HepG2 (cell line): Measurements from ENCODE around the gene HORMAD2. TPM values are rescaled to one million over a fixed set of nuclear protein-coding genes. Genes with fewer than 3 reads are reported as not detected.
A peak's percentile ranks its signal among the peaks of the same experiment; 100 is the strongest.

Source experiments
- ATAC-seq: fragments of 200-7000 bp; cut with Tn5 transposase; 3 replicates; pipeline ENCODE4 v1.9.1; 2020; ENCODE audit warnings: mild to moderate bottlenecking, moderate library complexity
- BruUV-seq: library from RNA; stranded (reverse); fragments of 400-500 nt; replicated peaks from 2 replicates; lab custom pipeline; 2021; lab: Mats Ljungman, UMichigan
- CTCF ChIA-PET: fragments of 300-600 bp; formaldehyde crosslinking; extraction: SDS; loops from one replicate; lab custom pipeline; 2021; ENCODE audit warnings: low total read pairs, inconsistent platforms, low intra/inter-chr PET ratio; lab: Yijun Ruan, JAX
- POLR2A ChIA-PET: fragments of 350-600 bp; sonication (Branson Sonifier 250); formaldehyde crosslinking; loops from one replicate; lab custom pipeline; 2020; ENCODE audit warnings: antibody characterized with exemption, inconsistent platforms; lab: Yijun Ruan, JAX
- DNase-seq: peaks from one replicate; pipeline ENCODE4 v3.0.0-alpha.2; 2015; ENCODE audit warnings: low spot score
- FAIRE-seq: peaks from 3 replicates; lab custom pipeline; 2011; peaks lifted over from hg19 to GRCh38; lab: Jason Lieb, UNC
- H2AFZ ChIP-seq: one replicate; pipeline ENCODE4 v1.6.1; 2011; ENCODE audit warnings: low read length, inconsistent platforms
- H3K27ac ChIP-seq: fragments of 300-600 bp; 3 replicates; pipeline ENCODE4 v1.8.0; 2011; ENCODE audit warnings: mixed run types, mild to moderate bottlenecking, mixed read lengths, low read length, inconsistent platforms; ENCODE audit not compliant: insufficient read depth; ENCODE audit errors: extremely low read length
- H3K27me3 ChIP-seq, 2 experiments: fragments of 200-600 bp in 1 of 2; 2 replicates in 1 of 2; 3 replicates in 1 of 2; pipeline versions ENCODE4 v1.6.0 to v1.8.0; 2011; ENCODE audit warnings: low read length in 2 of 2, mild to moderate bottlenecking in 2 of 2, moderate library complexity in 2 of 2, inconsistent platforms in 1 of 2; ENCODE audit not compliant: insufficient read depth in 2 of 2, control insufficient read depth in 1 of 2
- H3K36me3 ChIP-seq, 2 experiments: fragments of 200-600 bp in 1 of 2; replicated peaks in 1 of 2; 2 replicates in 1 of 2; 3 replicates in 1 of 2; pipeline versions ENCODE4 v1.5.1 to v1.8.0; 2011; ENCODE audit warnings: low read length in 2 of 2, inconsistent platforms in 1 of 2; ENCODE audit not compliant: insufficient read depth in 2 of 2, control insufficient read depth in 1 of 2
- H3K4me1 ChIP-seq: 2 replicates; pipeline ENCODE4 v1.5.1; 2012; ENCODE audit warnings: low read length, inconsistent platforms; ENCODE audit not compliant: insufficient read depth
- H3K4me2 ChIP-seq: 2 replicates; pipeline ENCODE4 v1.6.0; 2011; ENCODE audit warnings: low read depth, low read length, inconsistent platforms
- H3K4me3 ChIP-seq, 3 experiments: fragments of 200-600 bp in 1 of 3; sonication (generic), shearing (Covaris generic) in 1 of 3; replicated peaks in 1 of 3; 2 replicates each; pipeline ENCODE4 v1.5.1; 2011 to 2016; ENCODE audit warnings: low read length in 3 of 3, inconsistent platforms in 2 of 3, low read depth in 2 of 3, mild to moderate bottlenecking in 2 of 3, control low read depth in 1 of 3, mixed read lengths in 1 of 3; ENCODE audit not compliant: insufficient read depth in 1 of 3
- H3K79me2 ChIP-seq: one replicate; pipeline ENCODE4 v1.6.1; 2011; ENCODE audit warnings: low read length, inconsistent platforms; ENCODE audit not compliant: insufficient read depth
- H3K9ac ChIP-seq: 2 replicates; pipeline ENCODE4 v1.6.0; 2011; ENCODE audit warnings: mild to moderate bottlenecking, low read depth, low read length, inconsistent platforms; ENCODE audit not compliant: insufficient read depth
- H3K9me3 ChIP-seq: 2 replicates; pipeline ENCODE4 v1.5.1; 2012; ENCODE audit warnings: mild to moderate bottlenecking, low read length
- H4K20me1 ChIP-seq: 2 replicates; pipeline ENCODE4 v1.6.0; 2011; ENCODE audit warnings: inconsistent platforms, mild to moderate bottlenecking, low read length, moderate library complexity; ENCODE audit not compliant: insufficient read depth
- FOXJ3 ChIP-seq: sonication (generic); formaldehyde crosslinking; IDR thresholded peaks from 2 replicates; pipeline ENCODE4 v1.4.0; 2020; ENCODE audit warnings: missing genetic modification reagents, mild to moderate bottlenecking, borderline replicate concordance
- HNRNPLL ChIP-seq: fragments of 200-400 bp; formaldehyde crosslinking; IDR thresholded peaks from 2 replicates; pipeline ENCODE4 v1.6.1; 2017; ENCODE audit warnings: mild to moderate bottlenecking, low read depth, low read length; ENCODE audit not compliant: poor library complexity, severe bottlenecking
- MTF2 ChIP-seq: sonication (generic); formaldehyde crosslinking; IDR thresholded peaks from 2 replicates; pipeline ENCODE4 v1.5.0; 2020; ENCODE audit warnings: missing genetic modification reagents, borderline replicate concordance
- NCOA2 ChIP-seq: sonication (generic); formaldehyde crosslinking; IDR thresholded peaks from 2 replicates; pipeline ENCODE4 v1.8.0; 2022; ENCODE audit warnings: inconsistent platforms
- NFRKB ChIP-seq: fragments of 450-650 bp; IDR thresholded peaks from 2 replicates; pipeline ENCODE4 v1.6.1; 2017
- POLR2A ChIP-seq, 2 experiments: IDR thresholded peaks; 2 replicates each; pipeline ENCODE4 v1.6.1; 2011; ENCODE audit warnings: low read depth in 2 of 2, low read length in 2 of 2, mild to moderate bottlenecking in 1 of 2, moderate library complexity in 1 of 2; ENCODE audit not compliant: insufficient read depth in 1 of 2
- REPIN1 ChIP-seq: sonication (generic); formaldehyde crosslinking; IDR thresholded peaks from 2 replicates; pipeline ENCODE4 v1.8.0; 2022; ENCODE audit warnings: missing genetic modification reagents, low read depth, mild to moderate bottlenecking, borderline replicate concordance
- RFX3 ChIP-seq: IDR thresholded peaks from 2 replicates; pipeline ENCODE4 v1.6.1; 2016; ENCODE audit warnings: missing biosample characterization, missing genetic modification reagents
- ZKSCAN8 ChIP-seq: IDR thresholded peaks from 2 replicates; pipeline ENCODE4 v1.6.1; 2016; ENCODE audit warnings: borderline replicate concordance, missing genetic modification reagents, missing compliant biosample characterization
- ZNF251 ChIP-seq: sonication (generic); formaldehyde crosslinking; IDR thresholded peaks from 2 replicates; pipeline ENCODE4 v1.9.0; 2021; ENCODE audit warnings: mild to moderate bottlenecking, missing genetic modification reagents
- ZNF329 ChIP-seq: sonication (generic); formaldehyde crosslinking; IDR thresholded peaks from 2 replicates; pipeline ENCODE4 v1.9.0; 2021; ENCODE audit warnings: low read depth, mild to moderate bottlenecking, missing genetic modification reagents
- ZNF629 ChIP-seq: sonication (generic); formaldehyde crosslinking; conservative IDR thresholded peaks from 2 replicates; pipeline ENCODE4 v1.5.0; 2020; ENCODE audit warnings: missing genetic modification reagents
- ZNF652 ChIP-seq: IDR thresholded peaks from 2 replicates; pipeline ENCODE4 v1.6.1; 2016; ENCODE audit warnings: low read depth, borderline replicate concordance
- ZNF777 ChIP-seq: sonication (generic); formaldehyde crosslinking; IDR thresholded peaks from 2 replicates; pipeline ENCODE4 v1.4.0; 2020; ENCODE audit warnings: missing genetic modification reagents
- WGBS: methylation state at CpG from one replicate; pipeline ENCODE4 v1.1.6; 2017; ENCODE audit warnings: low lambda C conversion rate; 5-methylcytosine and 5-hydroxymethylcytosine counted together
- in situ Hi-C: cut with HindIII; loops from 2 replicates; pipeline ENCODE4 v1.10.0; 2017; ENCODE audit warnings: low pct_unique_long_range_greater_than_20kb; ENCODE audit not compliant: extremely low pct_ligation_motif_present
- intact Hi-C: fragments of 100-400 bp; cut with micrococcal nuclease; formaldehyde crosslinking; loops from one replicate; pipeline ENCODE4 v1.10.0; 2022; ENCODE audit not compliant: unreplicated experiment
- polyA plus RNA-seq, 8 experiments: library from polyadenylated mRNA; depleted of rRNA in 3 of 8; stranded (reverse) in 7 of 8; unstranded in 1 of 8; fragments of >200 nt; fragmentation: Illumina TruSeq in 4 of 8; extraction: Trizol in 4 of 8; gene quantifications; 2 replicates each; pipeline versions ENCODE4 v1.2.1 to v1.2.3, GENCODE V29; 2011 to 2016; ENCODE audit warnings: low read depth in 4 of 8, missing spikeins in 1 of 8, mixed read lengths in 1 of 8; ENCODE audit not compliant: insufficient read depth in 1 of 8
- total RNA-seq, 5 experiments: library from RNA; depleted of rRNA; stranded (reverse); fragments of >200 nt; fragmentation: Illumina TruSeq; extraction: Trizol; gene quantifications; 2 replicates each; pipeline ENCODE4 v1.2.3, GENCODE V29; 2016; ENCODE audit warnings: low read depth in 1 of 5
- TF ChIP-seq, protein P1 (sequence below): sonication (generic); formaldehyde crosslinking; IDR thresholded peaks from 2 replicates; pipeline ENCODE4; 2020; ENCODE audit warnings: missing genetic modification reagents, mild to moderate bottlenecking, borderline replicate concordance
- TF ChIP-seq, protein P2 (sequence below): sonication (generic); formaldehyde crosslinking; IDR thresholded peaks from 2 replicates; pipeline ENCODE4 v1.9.0; 2022; ENCODE audit warnings: missing genetic modification reagents, mild to moderate bottlenecking, borderline replicate concordance

HORMAD2 gene
- total and polyA plus RNA-seq, 2 of the 13 experiments (the other 11 are each of a cell fraction or from before 2014, with no cell fraction given), result not detected

DNA sequence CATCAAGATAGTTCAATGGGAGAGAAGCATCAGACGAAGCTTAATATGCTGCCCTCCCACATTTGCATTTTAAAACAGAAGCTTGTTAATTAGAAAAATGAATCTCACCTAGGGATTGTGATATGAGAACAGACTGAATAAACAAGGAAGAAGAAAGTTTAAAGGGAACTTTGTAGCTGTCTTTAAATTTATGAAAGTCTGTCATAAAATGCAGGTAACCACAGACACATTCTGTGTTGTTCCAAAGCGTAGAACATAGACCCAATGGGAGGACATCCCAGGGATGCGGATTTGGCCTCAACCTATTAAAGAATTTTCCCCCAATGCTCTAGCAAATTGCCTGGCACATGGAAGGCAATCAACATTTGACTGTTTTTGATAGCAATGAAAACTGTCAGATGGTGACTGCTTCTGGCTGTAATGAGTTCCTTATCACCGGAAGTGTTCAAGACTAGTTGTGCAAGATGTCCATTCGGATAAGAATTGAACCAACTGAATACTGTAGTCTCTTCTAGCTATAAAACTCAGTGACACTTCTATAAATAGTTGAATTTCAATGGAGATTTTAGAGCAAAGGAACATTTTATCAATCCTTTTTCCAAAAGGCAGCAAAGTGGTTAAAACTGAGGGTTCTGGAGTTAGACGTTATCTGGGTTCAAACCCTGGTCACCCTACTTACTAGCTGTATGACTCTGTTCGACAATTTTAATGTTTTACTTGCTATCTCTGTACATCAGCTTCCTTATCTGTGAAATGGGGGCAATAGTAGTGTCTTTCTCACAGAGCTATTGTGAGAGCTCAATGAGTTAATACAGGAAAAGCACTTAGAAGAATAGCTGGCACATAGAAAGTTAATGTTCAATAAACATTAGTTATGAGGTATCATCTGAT lies 101.4 kb downstream of the HORMAD2 start:
- no peaks in the 10 kb centered on the region for H3K36me3 ChIP-seq
- no peaks in the 10 kb centered on the region; a peak in 1 of 5 replicates for H3K27me3 ChIP-seq
- peaks cover 40% of the 10 kb centered on the region for H3K4me1 ChIP-seq
- no peaks in the 10 kb centered on the region for H4K20me1 ChIP-seq
- no peaks in the 10 kb centered on the region for H3K9me3 ChIP-seq
- ATAC-seq (no peak), FAIRE-seq (no peak), DNase-seq (no peak)
- ChIA-PET CTCF (no interaction called here), POLR2A (interaction anchor here (1.3 kb wide), 1 partner anchor 14 kb away, joined by 4 read pairs; no protein-coding TSS in a partner anchor)
- no peak overlapping the region for H3K4me3 ChIP-seq
- H3K4me2 ChIP-seq, result no peak overlapping the region
- intact Hi-C loops, result no loop called here
- H3K79me2 ChIP-seq, result no peaks in the 10 kb centered on the region
- TF ChIP-seq REPIN1 (CRISPR knock-in tag) (no peak), POLR2A (IDR thresholded peaks at IDR 0.05; ENCODE audit: insufficient read depth in 1 of 2, low read depth in 2 of 2, low read length in 2 of 2) (no peak), FOXJ3 (CRISPR knock-in tag) (no peak), ZNF251 (CRISPR knock-in tag) (no peak), ZKSCAN8 (CRISPR knock-in tag) (no peak; the same call in 1 of the 2 replicates), RFX3 (CRISPR knock-in tag) (no peak), NFRKB (no peak), HNRNPLL (no peak), NCOA2 (CRISPR knock-in tag) (no peak), ZNF329 (CRISPR knock-in tag) (no peak), ZNF652 (CRISPR knock-in tag) (peak; percentile 56; the same call in 1 of the 2 replicates), MTF2 (no peak), ZNF629 (CRISPR knock-in tag) (peak; percentile 78), ZNF777 (CRISPR knock-in tag) (no peak)
- TF ChIP-seq, protein P1, sequence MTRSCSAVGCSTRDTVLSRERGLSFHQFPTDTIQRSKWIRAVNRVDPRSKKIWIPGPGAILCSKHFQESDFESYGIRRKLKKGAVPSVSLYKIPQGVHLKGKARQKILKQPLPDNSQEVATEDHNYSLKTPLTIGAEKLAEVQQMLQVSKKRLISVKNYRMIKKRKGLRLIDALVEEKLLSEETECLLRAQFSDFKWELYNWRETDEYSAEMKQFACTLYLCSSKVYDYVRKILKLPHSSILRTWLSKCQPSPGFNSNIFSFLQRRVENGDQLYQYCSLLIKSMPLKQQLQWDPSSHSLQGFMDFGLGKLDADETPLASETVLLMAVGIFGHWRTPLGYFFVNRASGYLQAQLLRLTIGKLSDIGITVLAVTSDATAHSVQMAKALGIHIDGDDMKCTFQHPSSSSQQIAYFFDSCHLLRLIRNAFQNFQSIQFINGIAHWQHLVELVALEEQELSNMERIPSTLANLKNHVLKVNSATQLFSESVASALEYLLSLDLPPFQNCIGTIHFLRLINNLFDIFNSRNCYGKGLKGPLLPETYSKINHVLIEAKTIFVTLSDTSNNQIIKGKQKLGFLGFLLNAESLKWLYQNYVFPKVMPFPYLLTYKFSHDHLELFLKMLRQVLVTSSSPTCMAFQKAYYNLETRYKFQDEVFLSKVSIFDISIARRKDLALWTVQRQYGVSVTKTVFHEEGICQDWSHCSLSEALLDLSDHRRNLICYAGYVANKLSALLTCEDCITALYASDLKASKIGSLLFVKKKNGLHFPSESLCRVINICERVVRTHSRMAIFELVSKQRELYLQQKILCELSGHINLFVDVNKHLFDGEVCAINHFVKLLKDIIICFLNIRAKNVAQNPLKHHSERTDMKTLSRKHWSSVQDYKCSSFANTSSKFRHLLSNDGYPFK, result no peak
- TF ChIP-seq, protein P2, sequence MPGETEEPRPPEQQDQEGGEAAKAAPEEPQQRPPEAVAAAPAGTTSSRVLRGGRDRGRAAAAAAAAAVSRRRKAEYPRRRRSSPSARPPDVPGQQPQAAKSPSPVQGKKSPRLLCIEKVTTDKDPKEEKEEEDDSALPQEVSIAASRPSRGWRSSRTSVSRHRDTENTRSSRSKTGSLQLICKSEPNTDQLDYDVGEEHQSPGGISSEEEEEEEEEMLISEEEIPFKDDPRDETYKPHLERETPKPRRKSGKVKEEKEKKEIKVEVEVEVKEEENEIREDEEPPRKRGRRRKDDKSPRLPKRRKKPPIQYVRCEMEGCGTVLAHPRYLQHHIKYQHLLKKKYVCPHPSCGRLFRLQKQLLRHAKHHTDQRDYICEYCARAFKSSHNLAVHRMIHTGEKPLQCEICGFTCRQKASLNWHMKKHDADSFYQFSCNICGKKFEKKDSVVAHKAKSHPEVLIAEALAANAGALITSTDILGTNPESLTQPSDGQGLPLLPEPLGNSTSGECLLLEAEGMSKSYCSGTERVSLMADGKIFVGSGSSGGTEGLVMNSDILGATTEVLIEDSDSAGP (CRISPR knock-in tag), result no peak
- in situ Hi-C loops, result no loop called here
- WGBS, result 70% methylated on average over 7 of the region's 7 CpGs
- H2AFZ ChIP-seq, result no peak overlapping the region
- BruUV-seq, result no TSS peak
- no peak overlapping the region for H3K9ac ChIP-seq
- H3K27ac ChIP-seq, result no peak overlapping the region
